Smooth muscle cell (in vitro differentiated cells): ENCODE results near the gene DPP6. TPM values are rescaled to one million over a fixed set of nuclear protein-coding genes. Genes with fewer than 3 reads are reported as not detected.

Source experiments
- DNase-seq: peaks from one replicate; lab custom pipeline; 2025; ENCODE audit not compliant: unreplicated experiment; lab: John Stamatoyannopoulos, UW
- H2AFZ ChIP-seq: fragments of 200-600 bp; sonication (generic); 2 replicates; pipeline ENCODE4 v1.6.0; 2016; ENCODE audit warnings: antibody characterized with exemption, low read depth, mild to moderate bottlenecking
- H3F3A ChIP-seq: fragments of 200-600 bp; sonication (generic); 2 replicates; pipeline ENCODE4 v1.6.0; 2017; ENCODE audit warnings: antibody characterized with exemption, low read depth
- H3K27ac ChIP-seq: fragments of 200-600 bp; sonication (generic); 2 replicates; pipeline ENCODE4 v1.5.1; 2016; ENCODE audit warnings: low read depth, mild to moderate bottlenecking
- H3K27me3 ChIP-seq: fragments of 200-600 bp; sonication (generic); 2 replicates; pipeline ENCODE4 v1.6.1; 2016; ENCODE audit warnings: low read depth, mild to moderate bottlenecking
- H3K36me3 ChIP-seq: fragments of 200-600 bp; sonication (generic); 2 replicates; pipeline ENCODE4 v1.5.1; 2016; ENCODE audit warnings: low read depth
- H3K4me1 ChIP-seq: fragments of 200-600 bp; sonication (generic); 2 replicates; pipeline ENCODE4 v1.5.1; 2016; ENCODE audit warnings: low read depth
- H3K4me2 ChIP-seq: fragments of 200-600 bp; sonication (generic); 2 replicates; pipeline ENCODE4 v1.6.0; 2016; ENCODE audit warnings: mild to moderate bottlenecking
- H3K4me3 ChIP-seq: fragments of 200-600 bp; sonication (generic); 2 replicates; pipeline ENCODE4 v1.5.1; 2016; ENCODE audit warnings: mild to moderate bottlenecking
- H3K79me2 ChIP-seq: fragments of 200-600 bp; sonication (generic); 2 replicates; pipeline ENCODE4 v1.6.0; 2016; ENCODE audit warnings: low read depth, mild to moderate bottlenecking
- H3K9ac ChIP-seq: fragments of 200-600 bp; sonication (generic); 2 replicates; pipeline ENCODE4 v1.6.0; 2016; ENCODE audit warnings: low read depth
- H3K9me3 ChIP-seq: fragments of 200-600 bp; sonication (generic); replicated peaks from 2 replicates; pipeline ENCODE4 v1.5.1; 2016; ENCODE audit warnings: low read depth
- H4K20me1 ChIP-seq: fragments of 200-600 bp; sonication (generic); 2 replicates; pipeline ENCODE4 v1.6.0; 2016; ENCODE audit warnings: low read depth
- WGBS: methylation state at CpG from one replicate; pipeline ENCODE4 v1.1.7; 2016; ENCODE audit warnings: low lambda C conversion rate; 5-methylcytosine and 5-hydroxymethylcytosine counted together
- polyA plus RNA-seq: library from polyadenylated mRNA; unstranded; fragments of >200 nt; fragmentation: Nextera tagmentation; extraction: Ambion mirVana; gene quantifications from 2 replicates; pipeline ENCODE4 v1.2.1, GENCODE V29; 2016
- total RNA-seq: library from RNA; depleted of rRNA; stranded (reverse); fragments of >200 nt; gene quantifications from 2 replicates; pipeline ENCODE4 v1.2.3, GENCODE V29; 2014
- TF ChIP-seq, protein P1 (sequence below): fragments of 200-600 bp; sonication (generic); IDR thresholded peaks from 2 replicates; pipeline ENCODE4 v1.5.1; 2017; ENCODE audit warnings: borderline replicate concordance, mild to moderate bottlenecking, antibody characterized with exemption; ENCODE audit not compliant: insufficient read depth, poor library complexity, severe bottlenecking

The DPP6 gene
- total and polyA plus RNA-seq, 2 experiments from 2014 or later, result 0.72 TPM; not detected in 1

DNA sequence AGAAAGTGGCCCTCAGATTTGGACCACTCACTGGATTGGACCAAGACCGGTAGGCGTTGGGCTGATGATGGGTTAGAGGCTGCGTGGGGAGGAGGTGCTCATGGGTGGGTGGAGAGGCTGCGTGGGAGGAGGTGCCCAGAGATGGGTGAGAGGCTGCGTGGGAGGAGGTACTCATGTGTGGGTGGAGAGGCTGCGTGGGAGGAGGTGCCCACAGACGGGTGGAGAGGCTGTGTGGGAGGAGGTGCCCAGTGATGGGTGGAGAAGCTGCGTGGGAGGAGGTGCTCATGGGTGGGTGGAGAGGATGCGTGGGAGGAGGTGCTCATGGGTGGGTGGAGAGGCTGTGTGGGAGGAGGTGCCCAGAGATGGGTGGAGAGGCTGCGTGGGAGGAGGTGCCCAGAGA lies 604.4 kb downstream of the DPP6 start:
- H3K4me1 ChIP-seq, result no peaks in the 10 kb centered on the region
- no peak overlapping the region for H2AFZ ChIP-seq
- TF ChIP-seq, protein P1, sequence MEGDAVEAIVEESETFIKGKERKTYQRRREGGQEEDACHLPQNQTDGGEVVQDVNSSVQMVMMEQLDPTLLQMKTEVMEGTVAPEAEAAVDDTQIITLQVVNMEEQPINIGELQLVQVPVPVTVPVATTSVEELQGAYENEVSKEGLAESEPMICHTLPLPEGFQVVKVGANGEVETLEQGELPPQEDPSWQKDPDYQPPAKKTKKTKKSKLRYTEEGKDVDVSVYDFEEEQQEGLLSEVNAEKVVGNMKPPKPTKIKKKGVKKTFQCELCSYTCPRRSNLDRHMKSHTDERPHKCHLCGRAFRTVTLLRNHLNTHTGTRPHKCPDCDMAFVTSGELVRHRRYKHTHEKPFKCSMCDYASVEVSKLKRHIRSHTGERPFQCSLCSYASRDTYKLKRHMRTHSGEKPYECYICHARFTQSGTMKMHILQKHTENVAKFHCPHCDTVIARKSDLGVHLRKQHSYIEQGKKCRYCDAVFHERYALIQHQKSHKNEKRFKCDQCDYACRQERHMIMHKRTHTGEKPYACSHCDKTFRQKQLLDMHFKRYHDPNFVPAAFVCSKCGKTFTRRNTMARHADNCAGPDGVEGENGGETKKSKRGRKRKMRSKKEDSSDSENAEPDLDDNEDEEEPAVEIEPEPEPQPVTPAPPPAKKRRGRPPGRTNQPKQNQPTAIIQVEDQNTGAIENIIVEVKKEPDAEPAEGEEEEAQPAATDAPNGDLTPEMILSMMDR, result no peak
- no peaks in the 10 kb centered on the region for H3K36me3 ChIP-seq
- WGBS, result 90% methylated on average over 8 of the region's 10 CpGs
- no peaks in the 10 kb centered on the region for H3K79me2 ChIP-seq
- H3K4me2 ChIP-seq, result no peak overlapping the region
- DNase-seq, result no peak
- H4K20me1 ChIP-seq, result no peaks in the 10 kb centered on the region
- no peak overlapping the region for H3K9ac ChIP-seq
- H3K9me3 ChIP-seq, result no peaks in the 10 kb centered on the region
- no peak overlapping the region for H3K27ac ChIP-seq
- no peaks in the 10 kb centered on the region for H3K27me3 ChIP-seq
- no peak overlapping the region for H3K4me3 ChIP-seq
- no peaks in the 10 kb centered on the region for H3F3A ChIP-seq

DNA sequence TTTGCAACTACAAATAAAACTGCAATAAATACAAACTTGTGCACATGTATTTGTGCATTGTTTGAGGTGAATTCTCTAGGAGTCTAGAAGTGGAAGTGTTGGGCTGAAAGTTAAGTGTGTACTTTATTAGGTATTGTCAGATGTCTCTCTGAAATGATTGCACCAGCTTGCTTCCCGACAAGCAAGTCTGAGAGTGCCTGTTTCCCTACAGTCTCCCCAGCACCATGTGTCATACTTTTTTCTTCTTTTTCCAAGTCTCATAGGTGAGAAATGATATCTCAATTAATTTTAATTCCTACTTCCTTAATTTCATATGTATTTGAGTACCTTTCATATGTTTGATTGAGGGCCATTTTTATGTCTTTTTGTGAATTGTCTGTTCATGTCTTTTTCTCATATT lies 614.6 kb downstream of the DPP6 start:
- Histone ChIP-seq H3K4me2 (no peak overlapping the region), H3K27me3 (no peaks in the 10 kb centered on the region), H4K20me1 (no peaks in the 10 kb centered on the region), H3K27ac (no peak overlapping the region), H3K4me3 (no peak overlapping the region), H3K9me3 (no peaks in the 10 kb centered on the region), H3K79me2 (no peaks in the 10 kb centered on the region), H3K9ac (no peak overlapping the region), H2AFZ (no peak overlapping the region), H3K36me3 (no peaks in the 10 kb centered on the region), H3K4me1 (no peaks in the 10 kb centered on the region), H3F3A (no peaks in the 10 kb centered on the region)
- 84% methylated on average over 1 of the region's 1 CpG for WGBS
- no peak for DNase-seq
- TF ChIP-seq, protein P1, result no peak

DNA sequence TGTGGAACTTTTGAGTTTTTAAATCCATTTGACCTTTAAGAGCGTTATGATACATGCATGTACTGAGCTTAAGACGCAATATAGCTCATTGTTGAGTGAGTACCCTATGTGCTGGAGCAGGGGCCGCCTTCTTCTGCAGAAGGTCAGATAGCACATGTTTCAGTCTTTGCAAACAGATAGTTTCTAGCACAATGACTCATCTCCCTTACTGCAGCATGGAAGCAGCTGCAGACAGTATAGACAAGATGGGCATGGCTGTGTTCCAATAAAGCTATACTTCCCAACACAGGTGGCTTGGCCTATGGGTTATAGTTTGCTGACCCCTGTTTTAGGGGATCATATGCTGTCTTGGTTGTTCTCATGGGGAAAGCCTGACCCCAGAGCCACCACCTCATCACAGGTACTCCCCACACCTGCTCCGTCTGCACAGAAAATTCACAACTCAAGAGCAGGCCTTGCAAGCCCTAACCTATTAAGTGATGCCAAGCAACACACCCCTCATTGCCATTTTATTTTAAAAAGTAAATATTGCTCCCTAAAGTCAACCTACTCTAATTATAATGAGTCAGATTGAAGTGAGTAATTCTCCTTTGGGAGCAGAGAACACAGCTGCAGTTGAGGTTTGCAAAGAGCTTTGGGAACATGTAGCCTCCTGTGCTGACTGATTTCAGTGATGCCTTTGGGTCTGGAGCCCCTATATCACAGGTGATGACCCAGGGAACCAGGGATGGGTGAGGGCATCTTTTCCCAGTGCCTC lies 620.6 kb downstream of the DPP6 start:
- no peak for DNase-seq
- no peaks in the 10 kb centered on the region for H3K79me2 ChIP-seq
- no peaks in the 10 kb centered on the region for H3K36me3 ChIP-seq
- H3K9ac ChIP-seq, result no peak overlapping the region
- no peaks in the 10 kb centered on the region for H3K9me3 ChIP-seq
- TF ChIP-seq, protein P1, result no peak
- no peak overlapping the region for H3K27ac ChIP-seq
- H3K4me1 ChIP-seq, result no peaks in the 10 kb centered on the region
- no peak overlapping the region for H3K4me3 ChIP-seq
- H3K4me2 ChIP-seq, result no peak overlapping the region
- H2AFZ ChIP-seq, result no peak overlapping the region
- no peaks in the 10 kb centered on the region for H3K27me3 ChIP-seq
- H3F3A ChIP-seq, result no peaks in the 10 kb centered on the region
- 86% methylated on average over 4 of the region's 4 CpGs for WGBS
- no peaks in the 10 kb centered on the region for H4K20me1 ChIP-seq

DNA sequence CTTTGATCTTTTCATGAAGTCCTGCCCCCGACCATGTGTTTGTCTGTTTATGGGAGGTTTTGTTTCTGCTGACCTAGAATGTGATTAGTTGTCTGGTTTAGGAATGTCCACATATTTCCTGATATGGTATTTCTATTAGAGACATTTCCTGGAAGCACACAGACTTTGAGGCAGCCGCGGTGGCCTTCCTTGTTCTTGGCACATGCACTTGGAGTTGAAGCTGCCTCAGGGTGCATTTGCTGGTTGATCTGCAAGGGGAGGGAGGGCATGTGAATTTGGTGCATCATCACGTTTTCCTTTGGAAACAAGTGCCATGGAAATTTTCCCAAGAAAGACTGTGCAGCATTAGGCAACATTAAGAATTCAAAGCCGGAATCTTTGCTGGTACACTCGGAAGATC lies 622.0 kb downstream of the DPP6 start:
- H3K9me3 ChIP-seq, result no peaks in the 10 kb centered on the region
- no peaks in the 10 kb centered on the region for H3K36me3 ChIP-seq
- TF ChIP-seq, protein P1, result no peak
- H3K9ac ChIP-seq, result no peak overlapping the region
- H3K4me3 ChIP-seq, result no peak overlapping the region
- no peak for DNase-seq
- no peak overlapping the region for H2AFZ ChIP-seq
- H3K79me2 ChIP-seq, result no peaks in the 10 kb centered on the region
- H3K27ac ChIP-seq, result no peak overlapping the region
- H3K4me1 ChIP-seq, result no peaks in the 10 kb centered on the region
- H3F3A ChIP-seq, result no peaks in the 10 kb centered on the region
- H3K27me3 ChIP-seq, result no peaks in the 10 kb centered on the region
- 89% methylated on average over 6 of the region's 6 CpGs for WGBS
- no peaks in the 10 kb centered on the region for H4K20me1 ChIP-seq
- no peak overlapping the region for H3K4me2 ChIP-seq
